K562 (cell line): ENCODE results near the gene RHEBL1. TPM values are rescaled to one million over a fixed set of nuclear protein-coding genes. Genes with fewer than 3 reads are reported as not detected.
A peak's percentile ranks its signal among the peaks of the same experiment; 100 is the strongest.

Experiments used
- CHCHD3 ChIP-seq: fragments of 250-450 bp; sonication (Bioruptor Pico); IDR thresholded peaks from 2 replicates; pipeline ENCODE4 v2.1.2; 2022; ENCODE audit warnings: mild to moderate bottlenecking
- DACH1 ChIP-seq: fragments of 450-650 bp; IDR thresholded peaks from 2 replicates; pipeline ENCODE4 v1.6.1; 2018; ENCODE audit not compliant: partially characterized antibody
- ETV6 ChIP-seq, 3 experiments: fragments of 150-350 bp in 1 of 3; sonication (generic) in 1 of 3; formaldehyde crosslinking in 1 of 3; IDR thresholded peaks; 2 replicates each; pipeline versions ENCODE4 v1.6.1 to v1.8.0; 2014 to 2022; ENCODE audit warnings: borderline replicate concordance in 2 of 3, low read depth in 2 of 3, antibody characterized with exemption in 1 of 3, low read length in 1 of 3, mild to moderate bottlenecking in 1 of 3, missing genetic modification reagents in 1 of 3
- HMG20B ChIP-seq: fragments of 250-450 bp; sonication (Bioruptor Pico); IDR thresholded peaks from 2 replicates; pipeline ENCODE4 v1.5.0; 2021; ENCODE audit warnings: mild to moderate bottlenecking
- HNRNPLL ChIP-seq: fragments of 200-400 bp; formaldehyde crosslinking; IDR thresholded peaks from 2 replicates; pipeline ENCODE4 v1.6.1; 2017; ENCODE audit warnings: low read length, low read depth, mild to moderate bottlenecking; ENCODE audit not compliant: poor library complexity, severe bottlenecking
- LCOR ChIP-seq: sonication (generic); formaldehyde crosslinking; IDR thresholded peaks from 2 replicates; pipeline ENCODE4 v1.8.0; 2022; ENCODE audit warnings: mild to moderate bottlenecking, missing genetic modification reagents
- LEF1 ChIP-seq: fragments of 450-650 bp; IDR thresholded peaks from 2 replicates; pipeline ENCODE4 v1.6.1; 2016; ENCODE audit warnings: mild to moderate bottlenecking
- MCM5 ChIP-seq: fragments of 450-650 bp; IDR thresholded peaks from 2 replicates; pipeline ENCODE4 v1.6.1; 2016; ENCODE audit warnings: low read depth
- MXI1 ChIP-seq: IDR thresholded peaks from 2 replicates; pipeline ENCODE4 v1.6.1; 2011; ENCODE audit warnings: low read depth, mild to moderate bottlenecking, improper control_type of control experiment, low read length
- POU5F1 ChIP-seq: fragments of 150-350 bp; IDR thresholded peaks from 2 replicates; pipeline ENCODE4 v1.6.1; 2014; ENCODE audit warnings: borderline replicate concordance, low read length, low read depth, mild to moderate bottlenecking; ENCODE audit not compliant: partially characterized antibody
- ZC3H11A ChIP-seq: IDR thresholded peaks from 2 replicates; pipeline ENCODE4 v1.6.1; 2012; ENCODE audit warnings: low read depth, low read length, improper control_type of control experiment
- ZKSCAN8 ChIP-seq: fragments of 200-800 bp; sonication (Bioruptor generic); IDR thresholded peaks from 2 replicates; pipeline ENCODE4 v1.6.1; 2016; ENCODE audit warnings: missing genetic modification characterization, missing compliant biosample characterization
- ZNF324 ChIP-seq: fragments of 250-450 bp; sonication (Bioruptor Pico); IDR thresholded peaks from 2 replicates; pipeline ENCODE4 v1.4.0; 2020; ENCODE audit warnings: mild to moderate bottlenecking
- ZNF384 ChIP-seq: IDR thresholded peaks from 2 replicates; pipeline ENCODE4 v1.6.1; 2012; ENCODE audit warnings: low read depth, low read length, improper control_type of control experiment
- ZNF609 ChIP-seq: sonication (generic); formaldehyde crosslinking; IDR thresholded peaks from 2 replicates; pipeline ENCODE4 v1.8.1; 2023; ENCODE audit warnings: missing genetic modification reagents, mild to moderate bottlenecking, borderline replicate concordance
- ZNF644 ChIP-seq: fragments of 200-800 bp; sonication (Bioruptor generic); IDR thresholded peaks from 2 replicates; pipeline ENCODE4 v1.6.1; 2016; ENCODE audit warnings: low read depth, missing genetic modification characterization, missing compliant biosample characterization
- polyA plus RNA-seq, 8 experiments: library from polyadenylated mRNA; depleted of rRNA in 4 of 8; stranded (reverse) in 5 of 8; unstranded in 3 of 8; fragments of >200 nt; fragmentation: Nextera tagmentation in 2 of 8; fragmentation: Illumina TruSeq in 1 of 8; extraction: Ambion mirVana in 2 of 8; extraction: Trizol in 1 of 8; gene quantifications; 2 replicates each; pipeline versions ENCODE4 v1.2.1 to v1.2.3, GENCODE V29; 2011 to 2014; ENCODE audit warnings: inconsistent platforms in 1 of 8, missing spikeins in 1 of 8
- total RNA-seq, 7 experiments: library from RNA; depleted of rRNA in 6 of 7; stranded (reverse); fragments of >200 nt in 6 of 7; fragmentation: Illumina TruSeq in 2 of 7; extraction: Trizol in 2 of 7; gene quantifications; 2 replicates each; pipeline versions ENCODE4 v1.2.1 to v1.2.3, GENCODE V29; 2011 to 2021; ENCODE audit warnings: low replicate concordance in 1 of 7
- TF ChIP-seq, protein P1 (sequence below): sonication (generic); formaldehyde crosslinking; IDR thresholded peaks from 2 replicates; pipeline ENCODE4 v1.8.1; 2023; ENCODE audit warnings: mild to moderate bottlenecking, missing genetic modification reagents
- TF ChIP-seq, protein P2 (sequence below): fragments of 250-450 bp; sonication (Bioruptor Pico); IDR thresholded peaks from 2 replicates; pipeline ENCODE4 v1.5.0; 2021

The RHEBL1 gene
- total and polyA plus RNA-seq, 9 of the 15 experiments (the other 6 are each of a cell fraction or from before 2014, with no cell fraction given): 4.3 to 36.1 (median 8.2) TPM

DNA sequence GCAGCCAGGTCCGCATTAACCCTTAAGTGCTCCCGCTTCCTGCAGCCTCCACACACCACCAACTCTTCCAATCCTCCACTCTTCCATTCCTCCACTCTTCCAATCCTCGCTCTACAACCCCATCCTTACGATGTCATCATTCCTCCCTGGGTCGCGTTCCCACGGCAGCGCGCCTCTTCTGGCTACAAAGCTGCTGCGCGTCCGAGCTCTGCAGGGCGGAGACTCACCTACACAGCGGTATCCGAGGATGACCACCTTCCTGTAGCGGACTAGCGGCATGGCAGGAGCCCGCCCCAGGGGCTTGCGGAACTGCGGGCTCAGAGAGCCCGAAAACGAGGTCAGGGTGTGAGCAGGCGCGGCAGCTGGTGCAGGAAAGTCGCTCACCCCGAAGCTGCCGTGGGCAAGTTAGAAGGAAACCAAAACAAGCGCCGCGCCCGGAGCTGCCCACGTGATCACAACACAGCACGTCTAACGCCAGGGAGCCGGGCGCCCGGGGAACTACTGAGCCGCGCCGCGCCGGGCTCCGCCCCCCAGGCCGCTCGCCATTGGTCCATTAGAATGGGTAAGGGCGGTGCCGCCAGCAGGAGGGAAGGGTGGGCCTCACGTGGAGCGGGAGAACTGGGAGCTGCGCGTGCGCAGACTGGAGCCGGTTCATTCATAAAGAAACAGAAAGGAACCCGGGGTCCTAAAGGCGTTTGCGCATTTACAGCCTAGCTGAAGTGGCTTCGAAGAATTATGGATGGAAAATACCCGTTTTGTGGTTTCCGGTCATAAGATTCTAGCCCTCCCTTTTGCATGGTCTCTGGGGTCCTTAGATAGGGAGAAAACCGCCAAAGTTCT, at the start of gene RHEBL1 (continued):
- no peak for TF ChIP-seq ZNF609 (CRISPR knock-in tag)
- TF ChIP-seq LCOR (CRISPR knock-in tag): no peak
- no peak for TF ChIP-seq HMG20B
- TF ChIP-seq ETV6 (IDR thresholded peaks at IDR 0.05; ENCODE audit: borderline replicate concordance in 1 of 2, low read depth in 2 of 2, low read length in 1 of 2): no peak
- TF ChIP-seq ETV6 (CRISPR knock-in tag; IDR thresholded peaks at IDR 0.05; ENCODE audit: borderline replicate concordance): no peak
- TF ChIP-seq MXI1: peak; percentile 70
- no peak for TF ChIP-seq ZNF324 (CRISPR knock-in tag)
- no peak for TF ChIP-seq ZNF644
- TF ChIP-seq, protein P1, sequence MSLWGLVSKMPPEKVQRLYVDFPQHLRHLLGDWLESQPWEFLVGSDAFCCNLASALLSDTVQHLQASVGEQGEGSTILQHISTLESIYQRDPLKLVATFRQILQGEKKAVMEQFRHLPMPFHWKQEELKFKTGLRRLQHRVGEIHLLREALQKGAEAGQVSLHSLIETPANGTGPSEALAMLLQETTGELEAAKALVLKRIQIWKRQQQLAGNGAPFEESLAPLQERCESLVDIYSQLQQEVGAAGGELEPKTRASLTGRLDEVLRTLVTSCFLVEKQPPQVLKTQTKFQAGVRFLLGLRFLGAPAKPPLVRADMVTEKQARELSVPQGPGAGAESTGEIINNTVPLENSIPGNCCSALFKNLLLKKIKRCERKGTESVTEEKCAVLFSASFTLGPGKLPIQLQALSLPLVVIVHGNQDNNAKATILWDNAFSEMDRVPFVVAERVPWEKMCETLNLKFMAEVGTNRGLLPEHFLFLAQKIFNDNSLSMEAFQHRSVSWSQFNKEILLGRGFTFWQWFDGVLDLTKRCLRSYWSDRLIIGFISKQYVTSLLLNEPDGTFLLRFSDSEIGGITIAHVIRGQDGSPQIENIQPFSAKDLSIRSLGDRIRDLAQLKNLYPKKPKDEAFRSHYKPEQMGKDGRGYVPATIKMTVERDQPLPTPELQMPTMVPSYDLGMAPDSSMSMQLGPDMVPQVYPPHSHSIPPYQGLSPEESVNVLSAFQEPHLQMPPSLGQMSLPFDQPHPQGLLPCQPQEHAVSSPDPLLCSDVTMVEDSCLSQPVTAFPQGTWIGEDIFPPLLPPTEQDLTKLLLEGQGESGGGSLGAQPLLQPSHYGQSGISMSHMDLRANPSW: peak; percentile 52; the same call in 1 of the 2 replicates
- TF ChIP-seq ZC3H11A: no peak
- TF ChIP-seq MCM5: no peak
- TF ChIP-seq ZNF384: no peak
- peak; percentile 4 for TF ChIP-seq HNRNPLL
- TF ChIP-seq POU5F1: no peak
- no peak for TF ChIP-seq LEF1
- TF ChIP-seq ZKSCAN8 (CRISPR knock-in tag): no peak
- TF ChIP-seq, protein P2, sequence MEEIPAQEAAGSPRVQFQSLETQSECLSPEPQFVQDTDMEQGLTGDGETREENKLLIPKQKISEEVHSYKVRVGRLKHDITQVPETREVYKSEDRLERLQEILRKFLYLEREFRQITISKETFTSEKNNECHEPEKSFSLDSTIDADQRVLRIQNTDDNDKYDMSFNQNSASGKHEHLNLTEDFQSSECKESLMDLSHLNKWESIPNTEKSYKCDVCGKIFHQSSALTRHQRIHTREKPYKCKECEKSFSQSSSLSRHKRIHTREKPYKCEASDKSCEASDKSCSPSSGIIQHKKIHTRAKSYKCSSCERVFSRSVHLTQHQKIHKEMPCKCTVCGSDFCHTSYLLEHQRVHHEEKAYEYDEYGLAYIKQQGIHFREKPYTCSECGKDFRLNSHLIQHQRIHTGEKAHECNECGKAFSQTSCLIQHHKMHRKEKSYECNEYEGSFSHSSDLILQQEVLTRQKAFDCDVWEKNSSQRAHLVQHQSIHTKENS (CRISPR knock-in tag): no peak
- TF ChIP-seq DACH1: no peak
- no peak for TF ChIP-seq CHCHD3 (CRISPR knock-in tag)
